DND-41 (cell line): ENCODE measurements around the gene OR2A42.
"Not testable (repeated sequence)": the region's sequence is repeated elsewhere in the genome, so short reads cannot be mapped to it uniquely, and the experiment has no call there.

ENCODE experiments used
- EZH2 ChIP-seq: IDR thresholded peaks from 3 replicates; pipeline ENCODE4 v1.6.1; 2012; ENCODE audit warnings: borderline replicate concordance, low read depth, mild to moderate bottlenecking, moderate library complexity, low read length, inconsistent platforms; ENCODE audit not compliant: severe bottlenecking
- TF ChIP-seq, protein P1 (sequence below): IDR thresholded peaks from 2 replicates; pipeline ENCODE4 v1.5.1; 2012; ENCODE audit warnings: borderline replicate concordance, low read length, moderate library complexity, mild to moderate bottlenecking; ENCODE audit not compliant: poor library complexity, severe bottlenecking; ENCODE audit errors: extremely low read depth

DNA sequence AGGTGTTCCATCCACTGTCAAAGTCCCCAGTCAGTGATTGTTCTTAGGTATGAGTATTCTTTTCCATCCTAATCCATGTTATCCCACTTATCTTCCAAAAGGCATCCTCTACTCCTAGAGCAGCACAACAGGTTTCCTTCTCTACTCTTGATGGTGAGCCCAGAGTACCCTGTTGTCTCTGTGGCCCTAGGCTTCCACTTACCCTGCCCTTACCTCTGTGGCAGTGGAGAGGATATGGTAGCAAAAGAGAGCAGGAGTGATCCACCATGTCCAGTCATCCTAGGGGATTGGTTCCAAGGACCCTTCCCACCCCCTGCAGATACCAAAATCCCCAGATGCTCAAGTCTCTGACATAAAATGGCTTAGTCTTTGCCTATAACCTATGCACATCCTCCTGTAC lies 22.2 kb downstream of the OR2A42 start:
- TF ChIP-seq, protein P1, sequence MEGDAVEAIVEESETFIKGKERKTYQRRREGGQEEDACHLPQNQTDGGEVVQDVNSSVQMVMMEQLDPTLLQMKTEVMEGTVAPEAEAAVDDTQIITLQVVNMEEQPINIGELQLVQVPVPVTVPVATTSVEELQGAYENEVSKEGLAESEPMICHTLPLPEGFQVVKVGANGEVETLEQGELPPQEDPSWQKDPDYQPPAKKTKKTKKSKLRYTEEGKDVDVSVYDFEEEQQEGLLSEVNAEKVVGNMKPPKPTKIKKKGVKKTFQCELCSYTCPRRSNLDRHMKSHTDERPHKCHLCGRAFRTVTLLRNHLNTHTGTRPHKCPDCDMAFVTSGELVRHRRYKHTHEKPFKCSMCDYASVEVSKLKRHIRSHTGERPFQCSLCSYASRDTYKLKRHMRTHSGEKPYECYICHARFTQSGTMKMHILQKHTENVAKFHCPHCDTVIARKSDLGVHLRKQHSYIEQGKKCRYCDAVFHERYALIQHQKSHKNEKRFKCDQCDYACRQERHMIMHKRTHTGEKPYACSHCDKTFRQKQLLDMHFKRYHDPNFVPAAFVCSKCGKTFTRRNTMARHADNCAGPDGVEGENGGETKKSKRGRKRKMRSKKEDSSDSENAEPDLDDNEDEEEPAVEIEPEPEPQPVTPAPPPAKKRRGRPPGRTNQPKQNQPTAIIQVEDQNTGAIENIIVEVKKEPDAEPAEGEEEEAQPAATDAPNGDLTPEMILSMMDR: not testable (repeated sequence)
- not testable (repeated sequence) for TF ChIP-seq EZH2
